Panc1 (cell line): Measurements from ENCODE around the gene CYP3A5.
"Not testable (repeated sequence)": the region's sequence is repeated elsewhere in the genome, so short reads cannot be mapped to it uniquely, and the experiment has no call there.

Experiments used
- CTCF ChIP-seq: fragments of 450-650 bp; IDR thresholded peaks from 2 replicates; pipeline ENCODE4 v1.5.1; 2017; ENCODE audit warnings: mild to moderate bottlenecking
- POLR2AphosphoS5 ChIP-seq: IDR thresholded peaks from 2 replicates; pipeline ENCODE4 v1.6.1; 2012; ENCODE audit warnings: mild to moderate bottlenecking, low read depth, low read length, moderate library complexity
- SIN3A ChIP-seq: IDR thresholded peaks from 2 replicates; pipeline ENCODE4 v1.6.1; 2012; ENCODE audit warnings: low read depth, mild to moderate bottlenecking, low read length, moderate library complexity, borderline replicate concordance; ENCODE audit not compliant: insufficient read depth
- TCF7L2 ChIP-seq: IDR thresholded peaks from 2 replicates; pipeline ENCODE4 v1.6.1; 2011; ENCODE audit warnings: mild to moderate bottlenecking, low read depth, low read length, inconsistent platforms
- TF ChIP-seq, protein P1 (sequence below), 2 experiments: IDR thresholded peaks; 2 replicates each; pipeline ENCODE4 v1.6.1; 2011 to 2012; ENCODE audit warnings: low read depth in 2 of 2, control low read depth in 1 of 2, low read length in 1 of 2, mild to moderate bottlenecking in 1 of 2, moderate library complexity in 1 of 2; ENCODE audit not compliant: insufficient read depth in 1 of 2

- TF ChIP-seq POLR2AphosphoS5, CTCF, SIN3A, TCF7L2: not testable (repeated sequence)
- TF ChIP-seq, protein P1, sequence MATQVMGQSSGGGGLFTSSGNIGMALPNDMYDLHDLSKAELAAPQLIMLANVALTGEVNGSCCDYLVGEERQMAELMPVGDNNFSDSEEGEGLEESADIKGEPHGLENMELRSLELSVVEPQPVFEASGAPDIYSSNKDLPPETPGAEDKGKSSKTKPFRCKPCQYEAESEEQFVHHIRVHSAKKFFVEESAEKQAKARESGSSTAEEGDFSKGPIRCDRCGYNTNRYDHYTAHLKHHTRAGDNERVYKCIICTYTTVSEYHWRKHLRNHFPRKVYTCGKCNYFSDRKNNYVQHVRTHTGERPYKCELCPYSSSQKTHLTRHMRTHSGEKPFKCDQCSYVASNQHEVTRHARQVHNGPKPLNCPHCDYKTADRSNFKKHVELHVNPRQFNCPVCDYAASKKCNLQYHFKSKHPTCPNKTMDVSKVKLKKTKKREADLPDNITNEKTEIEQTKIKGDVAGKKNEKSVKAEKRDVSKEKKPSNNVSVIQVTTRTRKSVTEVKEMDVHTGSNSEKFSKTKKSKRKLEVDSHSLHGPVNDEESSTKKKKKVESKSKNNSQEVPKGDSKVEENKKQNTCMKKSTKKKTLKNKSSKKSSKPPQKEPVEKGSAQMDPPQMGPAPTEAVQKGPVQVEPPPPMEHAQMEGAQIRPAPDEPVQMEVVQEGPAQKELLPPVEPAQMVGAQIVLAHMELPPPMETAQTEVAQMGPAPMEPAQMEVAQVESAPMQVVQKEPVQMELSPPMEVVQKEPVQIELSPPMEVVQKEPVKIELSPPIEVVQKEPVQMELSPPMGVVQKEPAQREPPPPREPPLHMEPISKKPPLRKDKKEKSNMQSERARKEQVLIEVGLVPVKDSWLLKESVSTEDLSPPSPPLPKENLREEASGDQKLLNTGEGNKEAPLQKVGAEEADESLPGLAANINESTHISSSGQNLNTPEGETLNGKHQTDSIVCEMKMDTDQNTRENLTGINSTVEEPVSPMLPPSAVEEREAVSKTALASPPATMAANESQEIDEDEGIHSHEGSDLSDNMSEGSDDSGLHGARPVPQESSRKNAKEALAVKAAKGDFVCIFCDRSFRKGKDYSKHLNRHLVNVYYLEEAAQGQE (IDR thresholded peaks at IDR 0.05; ENCODE audit: insufficient read depth in 1 of 2, low read depth in 2 of 2, low read length in 1 of 2): not testable (repeated sequence)
These were observed 25.2 kb downstream of the CYP3A5 start for GRCh38 chr7:99654626-99655025.
